NCI-H460 (cell line): Measurements from ENCODE around the gene TCP11L2. TPM values are rescaled to one million over a fixed set of nuclear protein-coding genes. Genes with fewer than 3 reads are reported as not detected.
"Not testable (repeated sequence)": the region's sequence is repeated elsewhere in the genome, so short reads cannot be mapped to it uniquely, and the experiment has no call there.

Source experiments
- DNase-seq: peaks from one replicate; pipeline ENCODE4 v3.0.0-alpha.2; 2016; ENCODE audit warnings: low read depth; ENCODE audit errors: extremely low read depth
- total RNA-seq: library from RNA; depleted of rRNA; stranded (reverse); fragments of >200 nt; shearing (Covaris generic); gene quantifications from 2 replicates; pipeline ENCODE4 v1.2.3, GENCODE V29; 2014

Gene TCP11L2
- total RNA-seq, 1 experiment from 2014 or later = 15.8 TPM

DNA sequence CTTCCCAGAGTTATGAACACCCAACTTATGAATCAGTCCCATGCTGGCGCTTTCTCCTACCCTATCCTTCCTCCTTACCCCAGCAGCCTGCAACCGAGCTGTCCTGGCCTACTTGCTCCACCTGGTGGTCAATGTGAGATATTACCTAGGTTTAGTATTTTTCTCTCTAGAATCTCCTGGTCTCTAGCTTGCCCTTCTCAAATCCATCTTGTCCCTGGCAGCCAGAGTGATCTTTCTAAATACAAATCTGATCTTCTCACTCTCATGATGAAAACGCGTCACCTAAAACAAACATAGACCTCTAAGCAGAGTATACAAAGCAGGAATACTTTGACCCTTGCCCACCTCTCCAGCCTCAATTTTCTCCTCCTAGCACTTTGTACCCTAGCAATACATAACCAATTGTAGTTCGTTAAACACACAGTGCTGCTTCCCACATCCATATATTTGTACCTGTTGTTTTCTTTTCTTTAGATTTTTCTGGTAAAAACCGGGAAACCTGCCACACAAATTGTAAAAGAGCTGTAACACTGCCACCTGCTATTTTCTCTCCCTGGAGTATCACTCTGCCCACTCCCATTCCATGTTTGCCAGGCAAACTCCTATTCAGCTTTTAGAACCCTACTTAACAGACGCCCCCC, 20.0 kb upstream of the TCP11L2 start:
- DNase-seq = peak; percentile 54

DNA sequence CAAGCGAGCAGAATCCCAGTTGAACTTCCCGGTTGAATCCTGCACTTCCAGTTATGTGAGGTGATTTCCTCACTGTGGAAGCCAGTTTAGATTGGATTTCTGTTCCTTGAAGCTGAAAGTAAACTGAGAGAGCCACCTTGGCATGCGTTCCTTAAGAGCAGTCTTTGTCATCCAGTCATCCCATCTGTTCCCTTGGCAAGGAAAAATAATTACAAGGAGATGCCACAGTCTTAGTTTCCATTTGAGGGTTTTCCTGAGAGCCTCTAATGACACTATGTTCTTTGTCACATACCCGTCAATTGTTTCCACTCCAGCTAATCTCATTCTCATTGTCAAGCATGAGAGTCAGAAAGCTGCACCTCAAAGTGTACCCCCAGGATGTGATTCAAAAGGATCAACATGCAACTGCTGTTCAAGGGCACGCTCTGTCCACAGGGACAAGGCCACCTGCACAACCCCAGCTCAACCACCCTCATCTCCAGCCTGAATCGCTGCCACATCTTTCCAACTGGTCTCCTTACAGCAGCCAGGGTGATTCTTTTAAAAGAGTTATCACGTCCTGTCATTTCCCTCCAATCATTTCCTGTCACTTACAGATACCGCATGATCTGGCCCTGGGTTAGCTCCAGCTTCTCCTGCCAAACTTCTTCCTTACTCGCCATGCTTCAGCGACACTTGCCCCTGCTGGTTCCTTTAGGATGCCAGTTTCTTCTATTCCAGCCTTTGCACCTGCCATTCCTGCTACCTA, 18.0 kb upstream of the TCP11L2 start:
- no peak for DNase-seq

DNA sequence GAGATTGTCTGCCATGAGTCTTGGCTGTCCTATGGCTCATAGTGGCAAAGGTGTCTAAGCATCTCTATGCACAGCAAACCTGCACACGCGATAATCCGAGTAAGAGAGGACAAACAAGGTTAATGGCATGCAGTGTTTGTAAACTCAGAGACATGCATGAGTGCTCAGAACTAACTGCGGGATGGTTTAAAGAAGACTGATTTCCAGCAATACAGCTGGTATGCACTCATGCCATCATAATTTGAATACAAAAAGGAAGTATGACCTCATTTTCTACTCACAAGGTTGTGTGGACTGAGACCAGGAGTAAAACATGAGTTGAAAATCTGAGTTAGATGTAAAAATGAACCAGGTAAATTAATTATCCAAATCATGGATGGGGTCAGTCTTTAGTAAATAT, 16.6 kb upstream of the TCP11L2 start:
- DNase-seq = no peak

- DNase-seq = not testable (repeated sequence)
Observed at GRCh38 chr12:106286576-106287162, 15.9 kb upstream of the TCP11L2 start.

DNA sequence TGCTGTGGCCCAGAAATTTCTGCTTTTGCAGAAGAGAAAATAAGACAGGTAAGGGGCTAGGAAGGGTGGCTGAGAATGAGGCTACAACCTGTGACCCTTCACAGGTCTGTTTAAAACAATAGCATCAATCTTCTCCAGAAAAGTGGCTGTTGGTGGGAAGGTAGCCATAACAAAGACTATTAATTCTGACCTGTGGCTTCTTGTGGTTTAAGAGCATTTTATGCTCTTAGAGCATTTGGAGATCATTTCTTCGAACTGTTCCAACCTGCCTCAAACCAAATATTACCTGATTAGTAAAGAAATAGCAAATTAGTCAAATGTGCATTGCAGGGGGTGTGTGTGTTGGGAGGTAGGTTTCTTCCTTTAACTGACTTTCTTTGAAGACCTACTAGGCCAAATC, 15.2 kb upstream of the TCP11L2 start:
- no peak for DNase-seq

DNA sequence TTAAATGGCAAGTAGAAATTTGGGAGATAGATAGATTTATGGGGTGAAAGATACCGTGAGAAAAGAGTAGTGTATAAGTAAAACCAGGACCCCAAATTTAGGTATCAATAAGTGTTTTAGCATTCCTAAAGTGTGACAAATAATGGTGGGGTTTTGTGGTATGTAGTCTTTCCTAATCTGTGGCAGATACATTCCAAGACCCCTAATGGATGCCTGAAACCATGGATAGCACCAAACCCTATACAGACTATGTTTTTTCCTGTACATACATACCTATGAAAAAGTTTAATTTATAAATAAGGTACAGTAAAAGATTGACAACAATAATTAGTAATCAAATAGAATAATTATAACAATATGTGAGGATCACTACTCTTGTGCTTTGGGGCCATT, 14.4 kb upstream of the TCP11L2 start:
- no peak for DNase-seq

- peak; percentile 93 for DNase-seq
Observed at GRCh38 chr12:106288494-106289195, 13.9 kb upstream of the TCP11L2 start.

GRCh38 chr12:106289196-106289681, 13.3 kb upstream of the TCP11L2 start:
- DNase-seq = no peak

GRCh38 chr12:106290666-106291065, 11.9 kb upstream of the TCP11L2 start:
- DNase-seq = no peak

DNA sequence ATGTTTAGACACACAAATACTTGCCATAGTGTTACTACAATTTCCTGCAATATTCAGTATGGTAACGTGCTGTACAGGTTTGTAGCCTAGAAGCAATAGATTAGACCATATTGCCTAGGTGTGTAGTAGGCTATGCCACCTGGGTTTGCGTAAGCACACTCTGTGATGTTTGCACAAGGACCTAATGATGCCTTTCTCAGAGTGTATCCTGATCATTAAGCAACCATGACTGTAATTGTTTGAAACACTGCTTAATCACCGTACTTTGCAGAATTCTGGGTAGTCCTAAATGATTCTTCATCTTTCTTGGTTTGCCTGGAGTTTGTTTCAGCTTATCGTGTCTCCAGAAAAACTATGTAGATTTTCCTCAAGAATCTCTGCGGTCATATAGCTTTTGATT, 11.2 kb upstream of the TCP11L2 start:
- no peak for DNase-seq

GRCh38 chr12:106292339-106292738, 10.2 kb upstream of the TCP11L2 start:
- DNase-seq = no peak

DNA sequence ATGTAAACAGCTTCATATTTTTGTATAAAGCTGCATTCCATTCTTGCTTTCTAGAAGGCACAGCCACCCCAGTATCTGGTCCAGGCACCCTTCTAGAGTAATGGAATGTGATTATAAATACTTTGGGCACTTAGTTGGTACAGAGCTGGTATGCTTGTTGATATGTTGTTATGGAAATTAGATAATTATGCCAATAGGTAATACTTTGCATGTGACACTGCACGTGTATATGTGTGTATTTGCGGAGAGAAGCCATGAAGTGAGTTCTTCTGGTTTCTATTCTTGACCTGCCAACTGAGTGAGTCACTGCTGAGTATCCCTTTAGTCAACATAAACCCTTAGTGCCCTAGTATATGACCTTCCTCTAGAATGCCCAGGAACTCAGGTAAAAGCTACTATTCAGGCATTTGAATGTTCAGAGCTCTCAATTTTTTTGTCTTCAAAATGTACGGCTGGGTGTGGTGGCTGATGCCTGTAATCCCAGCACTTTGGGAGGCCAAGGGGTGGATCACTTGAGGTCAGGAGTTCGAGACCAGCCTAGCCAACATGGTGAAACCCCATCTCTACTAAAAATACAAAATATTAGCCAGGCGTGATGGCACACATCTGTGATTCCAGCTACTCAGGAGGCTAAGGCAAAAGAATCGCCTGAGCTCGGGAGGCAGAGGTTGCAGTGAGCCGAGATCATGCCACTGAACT, 6.2 kb upstream of the TCP11L2 start:
- no peak for DNase-seq

DNA sequence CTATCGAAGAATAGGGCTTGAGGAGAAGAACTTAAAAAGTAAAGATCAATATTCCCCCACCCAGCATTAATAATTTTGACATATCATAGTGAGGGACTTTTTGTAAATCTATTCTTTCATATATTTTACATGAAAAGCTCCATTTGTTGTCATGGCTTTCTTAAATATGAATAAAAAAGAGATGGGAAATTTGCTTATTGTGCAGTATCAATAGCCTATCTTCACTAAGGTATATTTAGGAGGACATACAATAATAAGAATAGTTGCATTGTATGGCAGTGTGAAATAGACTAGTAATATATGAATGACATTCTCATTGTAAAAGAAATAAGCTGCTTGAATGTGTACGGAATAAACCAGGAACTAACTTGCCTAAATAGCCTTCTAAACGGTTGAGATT, 5.5 kb upstream of the TCP11L2 start:
- no peak for DNase-seq

GRCh38 chr12:106297681-106298080, 4.9 kb upstream of the TCP11L2 start:
- no peak for DNase-seq

GRCh38 chr12:106299202-106299774, 3.2 kb upstream of the TCP11L2 start:
- DNase-seq = no peak

DNA sequence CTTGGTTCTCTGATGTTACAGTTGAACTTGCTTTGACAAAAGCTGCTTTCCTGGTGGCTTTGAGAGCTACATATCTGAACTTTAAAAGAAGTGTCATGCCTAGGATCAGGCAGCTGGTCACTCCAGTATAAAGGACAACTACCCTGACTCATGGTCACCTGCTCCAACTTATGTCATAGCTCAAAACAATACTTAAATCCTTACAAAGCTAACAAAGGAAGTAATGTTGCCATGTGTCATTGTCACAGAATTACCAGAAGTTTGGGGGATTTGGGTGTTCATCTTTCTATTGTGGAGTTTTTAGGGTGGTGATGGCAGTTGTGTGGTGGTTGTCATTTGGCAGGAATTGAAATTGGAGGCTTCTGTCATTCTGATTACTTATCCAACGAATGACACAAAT, 1.8 kb upstream of the TCP11L2 start:
- DNase-seq = no peak

DNA sequence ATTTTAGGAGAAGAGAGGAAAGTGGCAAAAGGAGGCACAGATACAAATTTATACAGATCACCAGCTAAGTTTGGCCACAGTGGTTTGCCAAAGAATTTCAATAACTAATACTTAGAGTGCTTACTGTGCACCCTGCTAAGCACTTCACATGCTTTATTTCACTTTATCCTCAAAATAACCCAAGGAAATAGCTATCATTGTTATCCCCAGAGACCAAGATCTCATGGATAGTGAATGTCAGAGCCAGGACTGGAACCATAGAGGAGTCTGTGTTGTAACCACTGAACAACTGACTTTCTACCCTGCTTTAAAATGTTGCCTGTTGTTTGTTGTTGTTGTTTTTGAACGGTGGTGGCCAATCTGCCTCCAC, 1.3 kb upstream of the TCP11L2 start:
- no peak for DNase-seq

DNA sequence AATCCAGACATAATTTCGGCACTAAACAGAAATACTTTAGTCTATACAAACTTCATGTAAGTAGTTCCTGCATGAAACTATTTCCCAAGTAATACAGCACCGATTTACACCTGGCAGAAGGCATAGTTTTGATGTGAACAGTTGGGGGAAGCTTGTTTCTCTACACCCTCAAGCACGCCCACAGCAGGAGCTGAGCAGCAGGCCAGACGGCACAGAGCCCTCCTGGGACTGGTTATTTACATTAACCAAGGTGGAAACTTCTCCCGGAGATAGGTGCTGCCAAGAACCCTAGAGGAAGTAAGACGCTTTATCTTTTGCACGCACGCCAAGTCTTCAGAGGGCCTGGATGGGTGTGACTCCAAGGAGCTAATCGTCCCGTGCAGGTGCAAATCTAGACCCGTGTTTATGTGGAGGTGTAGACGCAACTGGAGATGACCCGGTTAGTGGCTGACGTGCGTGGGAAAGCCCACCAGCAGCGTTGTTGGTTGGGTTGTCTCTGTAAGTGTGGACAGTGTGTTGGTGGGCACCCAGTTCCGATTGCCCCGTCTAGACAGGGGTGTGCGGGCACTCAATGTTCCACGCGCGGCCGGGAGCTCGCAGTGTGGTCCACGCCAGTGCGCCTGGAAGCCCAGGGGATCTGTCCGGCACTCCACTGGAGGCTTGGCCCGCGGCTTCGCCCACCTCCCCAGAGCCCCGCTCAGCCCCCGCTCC, 767 bp upstream of the TCP11L2 start:
- DNase-seq = peak; percentile 55

GRCh38 chr12:106303202-106303820, 778 bp downstream of the TCP11L2 start:
- DNase-seq = peak; percentile 26
